Measurements from ENCODE around the gene ASB14. TPM values are rescaled to one million over a fixed set of nuclear protein-coding genes. Genes with fewer than 3 reads are reported as not detected.

The ASB14 gene
- total and polyA plus RNA-seq, 4 donors: 0.21 TPM; not detected in 3

DNA sequence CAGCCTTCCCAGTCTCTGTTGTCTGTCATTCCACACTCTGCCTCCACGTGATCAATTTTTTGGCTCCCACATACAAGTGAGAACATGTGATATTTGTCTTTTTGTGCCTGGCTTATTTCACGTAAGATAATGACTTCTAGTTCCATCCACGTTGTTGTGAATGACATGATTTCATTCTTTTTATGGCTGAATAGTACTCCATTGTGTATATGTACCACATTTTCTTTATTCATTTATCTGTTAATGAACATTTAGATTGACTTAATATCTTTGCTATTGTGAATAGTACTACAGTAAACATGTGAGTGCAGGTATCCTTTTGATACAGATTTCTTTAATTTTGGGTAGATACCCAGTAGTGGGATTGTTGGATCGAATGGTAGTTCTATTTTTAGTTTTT lies 31.4 kb downstream of the ASB14 start:
- no peak overlapping the region for H3K27ac ChIP-seq (ENCODE audit: low read depth in 1 of 2, low read length in 2 of 2)
- H3K9me3 ChIP-seq (ENCODE audit: control insufficient read depth in 4 of 4, low read length in 3 of 4): no peaks in the 10 kb centered on the region
- peaks cover 3 to 42% (median 31%) of the 10 kb centered on the region in 4 donors for H3K36me3 ChIP-seq (ENCODE audit: control insufficient read depth in 4 of 4, insufficient read depth in 3 of 4, low read depth in 1 of 4, low read length in 3 of 4)
- WGBS: 94% methylated on average over 4 of the region's 4 CpGs
- DNase-seq (ENCODE audit: low spot score): no peak
- H3K4me1 ChIP-seq (ENCODE audit: control insufficient read depth in 4 of 4, insufficient read depth in 4 of 4, low read length in 3 of 4): no peaks in the 10 kb centered on the region
- no peaks in the 10 kb centered on the region for H3K27me3 ChIP-seq (ENCODE audit: control insufficient read depth in 4 of 4, insufficient read depth in 4 of 4, low read length in 3 of 4)
- no peak overlapping the region for H3K4me3 ChIP-seq (ENCODE audit: low read depth in 1 of 3, low read length in 3 of 3)
- no peak overlapping the region for H3K9ac ChIP-seq (ENCODE audit: low read depth in 1 of 2, low read length in 2 of 2)
- TF ChIP-seq, protein P1, sequence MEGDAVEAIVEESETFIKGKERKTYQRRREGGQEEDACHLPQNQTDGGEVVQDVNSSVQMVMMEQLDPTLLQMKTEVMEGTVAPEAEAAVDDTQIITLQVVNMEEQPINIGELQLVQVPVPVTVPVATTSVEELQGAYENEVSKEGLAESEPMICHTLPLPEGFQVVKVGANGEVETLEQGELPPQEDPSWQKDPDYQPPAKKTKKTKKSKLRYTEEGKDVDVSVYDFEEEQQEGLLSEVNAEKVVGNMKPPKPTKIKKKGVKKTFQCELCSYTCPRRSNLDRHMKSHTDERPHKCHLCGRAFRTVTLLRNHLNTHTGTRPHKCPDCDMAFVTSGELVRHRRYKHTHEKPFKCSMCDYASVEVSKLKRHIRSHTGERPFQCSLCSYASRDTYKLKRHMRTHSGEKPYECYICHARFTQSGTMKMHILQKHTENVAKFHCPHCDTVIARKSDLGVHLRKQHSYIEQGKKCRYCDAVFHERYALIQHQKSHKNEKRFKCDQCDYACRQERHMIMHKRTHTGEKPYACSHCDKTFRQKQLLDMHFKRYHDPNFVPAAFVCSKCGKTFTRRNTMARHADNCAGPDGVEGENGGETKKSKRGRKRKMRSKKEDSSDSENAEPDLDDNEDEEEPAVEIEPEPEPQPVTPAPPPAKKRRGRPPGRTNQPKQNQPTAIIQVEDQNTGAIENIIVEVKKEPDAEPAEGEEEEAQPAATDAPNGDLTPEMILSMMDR (IDR thresholded peaks at IDR 0.05; ENCODE audit: low read depth, low read length, missing input control): no peak
- no peak for TF ChIP-seq TAF1 (conservative IDR thresholded peaks at IDR 0.05)
- TF ChIP-seq, protein P2, sequence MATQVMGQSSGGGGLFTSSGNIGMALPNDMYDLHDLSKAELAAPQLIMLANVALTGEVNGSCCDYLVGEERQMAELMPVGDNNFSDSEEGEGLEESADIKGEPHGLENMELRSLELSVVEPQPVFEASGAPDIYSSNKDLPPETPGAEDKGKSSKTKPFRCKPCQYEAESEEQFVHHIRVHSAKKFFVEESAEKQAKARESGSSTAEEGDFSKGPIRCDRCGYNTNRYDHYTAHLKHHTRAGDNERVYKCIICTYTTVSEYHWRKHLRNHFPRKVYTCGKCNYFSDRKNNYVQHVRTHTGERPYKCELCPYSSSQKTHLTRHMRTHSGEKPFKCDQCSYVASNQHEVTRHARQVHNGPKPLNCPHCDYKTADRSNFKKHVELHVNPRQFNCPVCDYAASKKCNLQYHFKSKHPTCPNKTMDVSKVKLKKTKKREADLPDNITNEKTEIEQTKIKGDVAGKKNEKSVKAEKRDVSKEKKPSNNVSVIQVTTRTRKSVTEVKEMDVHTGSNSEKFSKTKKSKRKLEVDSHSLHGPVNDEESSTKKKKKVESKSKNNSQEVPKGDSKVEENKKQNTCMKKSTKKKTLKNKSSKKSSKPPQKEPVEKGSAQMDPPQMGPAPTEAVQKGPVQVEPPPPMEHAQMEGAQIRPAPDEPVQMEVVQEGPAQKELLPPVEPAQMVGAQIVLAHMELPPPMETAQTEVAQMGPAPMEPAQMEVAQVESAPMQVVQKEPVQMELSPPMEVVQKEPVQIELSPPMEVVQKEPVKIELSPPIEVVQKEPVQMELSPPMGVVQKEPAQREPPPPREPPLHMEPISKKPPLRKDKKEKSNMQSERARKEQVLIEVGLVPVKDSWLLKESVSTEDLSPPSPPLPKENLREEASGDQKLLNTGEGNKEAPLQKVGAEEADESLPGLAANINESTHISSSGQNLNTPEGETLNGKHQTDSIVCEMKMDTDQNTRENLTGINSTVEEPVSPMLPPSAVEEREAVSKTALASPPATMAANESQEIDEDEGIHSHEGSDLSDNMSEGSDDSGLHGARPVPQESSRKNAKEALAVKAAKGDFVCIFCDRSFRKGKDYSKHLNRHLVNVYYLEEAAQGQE (IDR thresholded peaks at IDR 0.05): no peak

DNA sequence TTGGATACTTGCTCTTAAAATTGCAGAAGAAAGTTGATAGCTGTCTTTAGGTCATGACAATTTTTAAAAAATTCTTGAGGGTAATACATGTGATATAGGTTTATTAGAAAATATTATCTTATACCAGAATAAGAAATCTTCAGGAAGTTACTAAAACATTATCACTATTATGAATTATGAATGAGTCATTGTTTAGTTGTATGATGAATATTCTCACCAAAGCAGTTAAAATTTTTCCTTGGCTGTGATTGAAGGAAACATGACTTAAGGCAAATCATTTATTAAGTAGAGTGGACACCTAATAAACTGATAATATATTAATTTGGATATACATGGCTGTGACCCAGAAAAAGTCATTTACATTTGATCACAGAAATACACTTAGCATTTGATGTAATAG lies 34.8 kb downstream of the ASB14 start:
- H3K9me3 ChIP-seq (ENCODE audit: control insufficient read depth in 4 of 4, low read length in 3 of 4): no peaks in the 10 kb centered on the region
- H3K9ac ChIP-seq (ENCODE audit: low read depth in 1 of 2, low read length in 2 of 2): no peak overlapping the region
- H3K27me3 ChIP-seq (ENCODE audit: control insufficient read depth in 4 of 4, insufficient read depth in 4 of 4, low read length in 3 of 4): no peaks in the 10 kb centered on the region
- H3K36me3 ChIP-seq (ENCODE audit: control insufficient read depth in 4 of 4, insufficient read depth in 3 of 4, low read depth in 1 of 4, low read length in 3 of 4): peaks cover 9 to 41% (median 28%) of the 10 kb centered on the region in 4 donors
- TF ChIP-seq HNF4G (IDR thresholded peaks at IDR 0.05) (no peak), FOXA2 (IDR thresholded peaks at IDR 0.05) (no peak), GABPA (IDR thresholded peaks at IDR 0.05 in 1 of 2, conservative IDR thresholded peaks at IDR 0.05 in 1 of 2) (no peak), EGR1 (IDR thresholded peaks at IDR 0.05; ENCODE audit: low read depth in 2 of 2) (no peak), FOXA1 (IDR thresholded peaks at IDR 0.05) (no peak), TAF1 (conservative IDR thresholded peaks at IDR 0.05) (no peak), RXRA (IDR thresholded peaks at IDR 0.05) (no peak), YY1 (IDR thresholded peaks at IDR 0.05) (no peak)
- TF ChIP-seq, protein P3, sequence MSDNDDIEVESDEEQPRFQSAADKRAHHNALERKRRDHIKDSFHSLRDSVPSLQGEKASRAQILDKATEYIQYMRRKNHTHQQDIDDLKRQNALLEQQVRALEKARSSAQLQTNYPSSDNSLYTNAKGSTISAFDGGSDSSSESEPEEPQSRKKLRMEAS (IDR thresholded peaks at IDR 0.05): no peak
- TF ChIP-seq, protein P1 (IDR thresholded peaks at IDR 0.05; ENCODE audit: low read depth, low read length, missing input control): no peak
- H3K27ac ChIP-seq (ENCODE audit: low read depth in 1 of 2, low read length in 2 of 2): no peak overlapping the region
- H3K4me1 ChIP-seq (ENCODE audit: control insufficient read depth in 4 of 4, insufficient read depth in 4 of 4, low read length in 3 of 4): no peaks in the 10 kb centered on the region
- no peak for DNase-seq (ENCODE audit: low spot score)
- H3K4me3 ChIP-seq (ENCODE audit: low read depth in 1 of 3, low read length in 3 of 3): no peak overlapping the region
